ENCODE measurements around the gene EPHB6. TPM values are rescaled to one million over a fixed set of nuclear protein-coding genes. Genes with fewer than 3 reads are reported as not detected.

Gene EPHB6
- total RNA-seq, 4 donors from 2014 or later: 15.2 to 40.4 (median 26.1) TPM

GRCh38 chr7:142896741-142897379 lies 42.0 kb downstream of the EPHB6 start:
- no peak overlapping the region for H3K27ac ChIP-seq
- no peaks in the 10 kb centered on the region for H3K36me3 ChIP-seq
- TF ChIP-seq POLR2A (IDR thresholded peaks at IDR 0.05) (no peak), CTCF (IDR thresholded peaks at IDR 0.05) (no peak)
- H3K4me1 ChIP-seq: peaks cover 0 to 45% (median 6%) of the 10 kb centered on the region in 3 donors
- 78 to 100% methylated on average over 1 to 3 of the region's 3 CpGs for WGBS, 2 donors
- no peak overlapping the region for H3K4me3 ChIP-seq
- H3K27me3 ChIP-seq: peaks cover 0 to 11% (median 0%) of the 10 kb centered on the region in 4 donors
- intact Hi-C loops (cut with DNase I): no loop called here
- H3K9me3 ChIP-seq: no peaks in the 10 kb centered on the region
- DNase-seq: no peak

- Histone ChIP-seq H3K36me3 (no peaks in the 10 kb centered on the region), H3K4me3 (no peak overlapping the region), H3K27me3 (peaks cover 0 to 4% (median 0%) of the 10 kb centered on the region in 4 donors), H3K27ac (peak overlapping the region in 1 of 4 donors; percentile 11), H3K4me1 (peaks cover 0 to 53% (median 6%) of the 10 kb centered on the region in 3 donors), H3K9me3 (no peaks in the 10 kb centered on the region)
- DNase-seq: no peak
- 83 to 91% methylated on average over 3 to 7 of the region's 7 CpGs for WGBS, 2 donors
- no peak for TF ChIP-seq POLR2A (IDR thresholded peaks at IDR 0.05)
- TF ChIP-seq CTCF (IDR thresholded peaks at IDR 0.05): no peak
- intact Hi-C loops (cut with DNase I): no loop called here
These were observed 42.8 kb downstream of the EPHB6 start for GRCh38 chr7:142897691-142898090.

- intact Hi-C loops (cut with DNase I): no loop called here
- TF ChIP-seq POLR2A (IDR thresholded peaks at IDR 0.05) (no peak), CTCF (IDR thresholded peaks at IDR 0.05) (no peak)
- WGBS, 2 donors: 36 to 37% methylated on average over 3 of the region's 3 CpGs
These were observed 43.7 kb downstream of the EPHB6 start for GRCh38 chr7:142898377-142899170.

GRCh38 chr7:142899661-142900060 lies 44.8 kb downstream of the EPHB6 start:
- no peaks in the 10 kb centered on the region for H3K27me3 ChIP-seq
- intact Hi-C loops (cut with DNase I): no loop called here
- no peak for DNase-seq
- H3K9me3 ChIP-seq: no peaks in the 10 kb centered on the region
- peak overlapping the region in 2 of 4 donors; percentile 6 to 20 for H3K27ac ChIP-seq
- peaks cover 0 to 54% (median 6%) of the 10 kb centered on the region in 3 donors for H3K4me1 ChIP-seq
- H3K36me3 ChIP-seq: no peaks in the 10 kb centered on the region
- 23 to 24% methylated on average over 3 of the region's 3 CpGs for WGBS, 2 donors
- no peak overlapping the region for H3K4me3 ChIP-seq
- TF ChIP-seq POLR2A (IDR thresholded peaks at IDR 0.05) (no peak), CTCF (IDR thresholded peaks at IDR 0.05) (no peak)

More at GRCh38 chr7:142898377-142899170, 43.7 kb downstream of the EPHB6 start:
- Histone ChIP-seq H3K4me1 (peaks cover 0 to 54% (median 6%) of the 10 kb centered on the region in 3 donors), H3K36me3 (no peaks in the 10 kb centered on the region), H3K27ac (peak overlapping the region in 2 of 4 donors; percentile 8 to 11), H3K27me3 (no peaks in the 10 kb centered on the region), H3K4me3 (no peak overlapping the region), H3K9me3 (no peaks in the 10 kb centered on the region)
- DNase-seq: no peak
